Endodermal cell (in vitro differentiated cells): ENCODE results near the gene RPTOR. TPM values are rescaled to one million over a fixed set of nuclear protein-coding genes. Genes with fewer than 3 reads are reported as not detected.

Experiments
- DNase-seq: peaks from one replicate; pipeline ENCODE4 v3.0.0-alpha.2; 2017
- H3K27ac ChIP-seq: 2 replicates; pipeline ENCODE4 v1.5.1; 2013; ENCODE audit warnings: mild to moderate bottlenecking, low read depth, low read length, moderate library complexity
- H3K27me3 ChIP-seq: 2 replicates; pipeline ENCODE4 v1.6.1; 2013; ENCODE audit warnings: mild to moderate bottlenecking, low read length, moderate library complexity; ENCODE audit not compliant: insufficient read depth, control insufficient read depth, poor library complexity, severe bottlenecking
- H3K36me3 ChIP-seq: 2 replicates; pipeline ENCODE4 v1.7.0; 2013; ENCODE audit warnings: mild to moderate bottlenecking, low read length, moderate library complexity; ENCODE audit not compliant: control insufficient read depth, insufficient read depth
- H3K4me1 ChIP-seq: one replicate; pipeline ENCODE4 v1.7.0; 2013; ENCODE audit warnings: low read length; ENCODE audit not compliant: control insufficient read depth, insufficient read depth
- H3K4me3 ChIP-seq: 2 replicates; pipeline ENCODE4 v1.5.1; 2013; ENCODE audit warnings: mild to moderate bottlenecking, low read length, moderate library complexity
- H3K9ac ChIP-seq: 2 replicates; pipeline ENCODE4 v1.6.1; 2013; ENCODE audit warnings: mild to moderate bottlenecking, low read length, moderate library complexity; ENCODE audit not compliant: poor library complexity, severe bottlenecking; ENCODE audit errors: extremely low read depth
- H3K9me3 ChIP-seq: 2 replicates; pipeline ENCODE4 v1.6.1; 2013; ENCODE audit warnings: mild to moderate bottlenecking, low read length, moderate library complexity; ENCODE audit not compliant: control insufficient read depth
- H3K27ac Mint-ChIP-seq: 2 replicates; pipeline ENCODE4 v1.8.0; 2020; ENCODE audit warnings: mixed read lengths
- H3K27me3 Mint-ChIP-seq: 2 replicates; pipeline ENCODE4 v1.8.0; 2021; ENCODE audit warnings: mild to moderate bottlenecking, mixed read lengths; ENCODE audit not compliant: insufficient read depth
- H3K36me3 Mint-ChIP-seq: 2 replicates; pipeline ENCODE4 v1.8.0; 2020; ENCODE audit warnings: low read depth, mixed read lengths
- H3K4me1 Mint-ChIP-seq: 2 replicates; pipeline ENCODE4 v1.8.0; 2020; ENCODE audit warnings: mixed read lengths
- H3K4me3 Mint-ChIP-seq: 2 replicates; pipeline ENCODE4 v1.8.0; 2020; ENCODE audit warnings: mild to moderate bottlenecking, moderate library complexity, mixed read lengths
- H3K9me3 Mint-ChIP-seq: 2 replicates; pipeline ENCODE4 v1.8.0; 2020; ENCODE audit warnings: mild to moderate bottlenecking, mixed read lengths
- WGBS, 2 experiments: methylation state at CpG; one replicate each; pipeline versions ENCODE4 v1.1.5 to v1.1.7; 2013; ENCODE audit warnings: missing lambda C conversion rate in 2 of 2, mixed read lengths in 1 of 2; ENCODE audit not compliant: insufficient coverage in 1 of 2, insufficient read length in 1 of 2; 5-methylcytosine and 5-hydroxymethylcytosine counted together
- total RNA-seq, 2 donors: library from RNA; stranded (reverse); fragmentation: NEBNext Ultra II Directional in 1 of 2; extraction: Animal tissue kit (Norgen Biotek cat#: 25700) in 1 of 2; gene quantifications; 2 replicates in 1 of 2; 3 replicates in 1 of 2; pipeline ENCODE4 v1.2.1, GENCODE V29; 2021
- TF ChIP-seq, protein P1 (sequence below): fragments of 200-600 bp; sonication (generic); conservative IDR thresholded peaks from 2 replicates; pipeline ENCODE4 v1.5.0; 2021; ENCODE audit warnings: antibody characterized with exemption, mild to moderate bottlenecking

Gene RPTOR
- total RNA-seq, 2 donors from 2014 or later, result 45.1 to 53.4 TPM

GRCh38 chr17:80821546-80821945, 276.9 kb downstream of the RPTOR start:
- DNase-seq, result no peak
- Mint-ChIP-seq H3K36me3 (peaks cover 19% of the 10 kb centered on the region), H3K4me1 (peaks cover 6% of the 10 kb centered on the region), H3K27me3 (no peaks in the 10 kb centered on the region), H3K4me3 (no peak overlapping the region), H3K27ac (no peak overlapping the region), H3K9me3 (no peaks in the 10 kb centered on the region)
- peaks cover 22% of the 10 kb centered on the region for H3K36me3 ChIP-seq
- WGBS, 2 experiments, result 95 to 97% methylated on average over 17 to 18 of the region's 18 CpGs
- no peaks in the 10 kb centered on the region for H3K4me1 ChIP-seq
- no peak overlapping the region for H3K9ac ChIP-seq
- no peak overlapping the region for H3K27ac ChIP-seq
- no peak overlapping the region for H3K4me3 ChIP-seq
- H3K9me3 ChIP-seq, result no peaks in the 10 kb centered on the region
- H3K27me3 ChIP-seq, result no peaks in the 10 kb centered on the region
- TF ChIP-seq, protein P1, sequence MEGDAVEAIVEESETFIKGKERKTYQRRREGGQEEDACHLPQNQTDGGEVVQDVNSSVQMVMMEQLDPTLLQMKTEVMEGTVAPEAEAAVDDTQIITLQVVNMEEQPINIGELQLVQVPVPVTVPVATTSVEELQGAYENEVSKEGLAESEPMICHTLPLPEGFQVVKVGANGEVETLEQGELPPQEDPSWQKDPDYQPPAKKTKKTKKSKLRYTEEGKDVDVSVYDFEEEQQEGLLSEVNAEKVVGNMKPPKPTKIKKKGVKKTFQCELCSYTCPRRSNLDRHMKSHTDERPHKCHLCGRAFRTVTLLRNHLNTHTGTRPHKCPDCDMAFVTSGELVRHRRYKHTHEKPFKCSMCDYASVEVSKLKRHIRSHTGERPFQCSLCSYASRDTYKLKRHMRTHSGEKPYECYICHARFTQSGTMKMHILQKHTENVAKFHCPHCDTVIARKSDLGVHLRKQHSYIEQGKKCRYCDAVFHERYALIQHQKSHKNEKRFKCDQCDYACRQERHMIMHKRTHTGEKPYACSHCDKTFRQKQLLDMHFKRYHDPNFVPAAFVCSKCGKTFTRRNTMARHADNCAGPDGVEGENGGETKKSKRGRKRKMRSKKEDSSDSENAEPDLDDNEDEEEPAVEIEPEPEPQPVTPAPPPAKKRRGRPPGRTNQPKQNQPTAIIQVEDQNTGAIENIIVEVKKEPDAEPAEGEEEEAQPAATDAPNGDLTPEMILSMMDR, result no peak

- Mint-ChIP-seq H3K9me3 (no peaks in the 10 kb centered on the region), H3K36me3 (peaks cover 19% of the 10 kb centered on the region), H3K27ac (no peak overlapping the region), H3K4me3 (no peak overlapping the region), H3K27me3 (no peaks in the 10 kb centered on the region), H3K4me1 (peaks cover 12% of the 10 kb centered on the region)
- no peak overlapping the region for H3K27ac ChIP-seq
- H3K4me3 ChIP-seq, result no peak overlapping the region
- WGBS, 2 experiments, result 95% methylated on average over 21 to 36 of the region's 36 CpGs
- H3K27me3 ChIP-seq, result no peaks in the 10 kb centered on the region
- H3K36me3 ChIP-seq, result peaks cover 22% of the 10 kb centered on the region
- TF ChIP-seq, protein P1, result no peak
- H3K4me1 ChIP-seq, result peaks cover 4% of the 10 kb centered on the region
- no peaks in the 10 kb centered on the region for H3K9me3 ChIP-seq
- DNase-seq, result no peak
- H3K9ac ChIP-seq, result no peak overlapping the region
Measured at GRCh38 chr17:80822021-80822699, 277.5 kb downstream of the RPTOR start.

- no peak overlapping the region for H3K4me3 Mint-ChIP-seq
- no peak overlapping the region for H3K27ac Mint-ChIP-seq
- no peaks in the 10 kb centered on the region for H3K9me3 Mint-ChIP-seq
- Histone ChIP-seq H3K36me3 (peaks cover 22% of the 10 kb centered on the region), H3K9me3 (no peaks in the 10 kb centered on the region), H3K4me1 (peaks cover 10% of the 10 kb centered on the region), H3K4me3 (no peak overlapping the region), H3K27ac (no peak overlapping the region), H3K9ac (no peak overlapping the region), H3K27me3 (no peaks in the 10 kb centered on the region)
- peaks cover 19% of the 10 kb centered on the region for H3K36me3 Mint-ChIP-seq
- WGBS, 2 experiments, result 92 to 93% methylated on average over 20 of the region's 20 CpGs
- H3K4me1 Mint-ChIP-seq, result peaks cover 19% of the 10 kb centered on the region
- TF ChIP-seq, protein P1, result no peak
- DNase-seq, result no peak
- no peaks in the 10 kb centered on the region for H3K27me3 Mint-ChIP-seq
Measured at GRCh38 chr17:80822700-80823410, 278.2 kb downstream of the RPTOR start.
